ENCODE results near the gene PSKH1.
"Not testable (repeated sequence)": the region's sequence is repeated elsewhere in the genome, so short reads cannot be mapped to it uniquely, and the experiment has no call there.

PSKH1 gene

DNA sequence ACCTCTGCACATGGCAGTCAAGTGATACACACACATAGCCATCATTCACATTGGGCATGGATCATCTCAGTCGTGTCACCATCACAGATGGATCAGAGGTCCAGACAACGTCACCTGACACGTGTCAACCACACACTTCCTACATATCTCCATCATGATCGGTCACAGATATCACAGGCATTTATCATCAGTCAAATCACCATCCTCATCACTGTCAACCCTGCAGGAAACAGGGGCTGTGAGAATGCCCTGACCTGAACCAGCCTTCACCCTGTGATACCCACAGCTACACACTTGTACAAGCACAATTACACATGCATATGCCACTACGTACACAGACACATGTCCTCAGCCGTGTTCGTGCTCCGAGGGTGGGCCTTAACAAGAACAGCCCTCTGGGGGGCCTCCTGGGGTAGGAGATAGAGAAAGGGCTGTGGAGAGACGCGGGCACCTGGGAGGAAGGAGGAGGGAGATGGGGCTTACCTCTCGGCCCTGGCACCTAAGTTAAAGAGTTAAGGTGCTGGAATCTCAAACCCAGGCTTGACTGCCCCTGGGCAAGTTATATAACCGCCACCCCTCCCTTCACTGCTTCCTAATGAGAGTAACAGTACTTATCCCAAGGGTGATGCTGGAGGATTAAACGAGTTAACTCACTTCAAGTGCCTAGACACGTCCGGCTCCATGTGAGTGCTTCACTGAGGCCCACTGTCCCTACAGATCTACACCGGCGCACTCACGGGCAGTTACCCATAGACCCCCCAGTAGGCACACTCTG lies 74.3 kb downstream of the PSKH1 start:
- Histone ChIP-seq H3K4me1 (ENCODE audit: control insufficient read depth, insufficient read depth, low read length) (peaks cover 23% of the 10 kb centered on the region), H3K36me3 (ENCODE audit: control insufficient read depth, insufficient read depth, low read length) (peaks cover 8% of the 10 kb centered on the region), H3K27me3 (ENCODE audit: control insufficient read depth, insufficient read depth, low read length) (peaks cover 3% of the 10 kb centered on the region), H3K27ac (ENCODE audit: low read depth, low read length) (peak overlapping the region; percentile 98), H3K9ac (ENCODE audit: low read length) (peak overlapping the region; percentile 88), H3K4me3 (ENCODE audit: low read length) (peak overlapping the region; percentile 86)

DNA sequence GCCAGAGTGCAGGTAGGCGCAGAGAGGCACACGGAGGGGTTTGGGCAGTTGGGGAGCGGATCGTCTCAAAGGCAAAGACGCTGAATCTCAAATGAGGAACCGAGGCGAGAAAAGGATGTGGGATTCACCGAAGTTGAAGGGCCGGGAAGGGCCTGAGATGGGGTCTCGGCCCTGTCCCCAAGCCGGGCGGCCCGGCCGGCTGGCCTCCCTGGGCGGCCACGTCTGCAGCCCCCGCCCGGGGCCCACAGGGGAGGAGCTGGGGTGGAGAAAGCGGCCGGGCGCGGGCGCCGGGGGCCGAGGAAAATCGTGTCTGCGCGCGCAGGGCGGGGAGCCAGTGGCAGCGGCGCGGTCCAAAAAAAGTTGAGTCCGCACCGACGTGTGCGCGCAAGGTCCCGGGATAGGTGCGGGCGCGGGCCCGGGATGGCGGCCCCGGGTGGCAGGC lies 74.9 kb downstream of the PSKH1 start:
- H3K4me1 ChIP-seq (ENCODE audit: control insufficient read depth, insufficient read depth, low read length): peaks cover 23% of the 10 kb centered on the region
- peaks cover 3% of the 10 kb centered on the region for H3K27me3 ChIP-seq (ENCODE audit: control insufficient read depth, insufficient read depth, low read length)

DNA sequence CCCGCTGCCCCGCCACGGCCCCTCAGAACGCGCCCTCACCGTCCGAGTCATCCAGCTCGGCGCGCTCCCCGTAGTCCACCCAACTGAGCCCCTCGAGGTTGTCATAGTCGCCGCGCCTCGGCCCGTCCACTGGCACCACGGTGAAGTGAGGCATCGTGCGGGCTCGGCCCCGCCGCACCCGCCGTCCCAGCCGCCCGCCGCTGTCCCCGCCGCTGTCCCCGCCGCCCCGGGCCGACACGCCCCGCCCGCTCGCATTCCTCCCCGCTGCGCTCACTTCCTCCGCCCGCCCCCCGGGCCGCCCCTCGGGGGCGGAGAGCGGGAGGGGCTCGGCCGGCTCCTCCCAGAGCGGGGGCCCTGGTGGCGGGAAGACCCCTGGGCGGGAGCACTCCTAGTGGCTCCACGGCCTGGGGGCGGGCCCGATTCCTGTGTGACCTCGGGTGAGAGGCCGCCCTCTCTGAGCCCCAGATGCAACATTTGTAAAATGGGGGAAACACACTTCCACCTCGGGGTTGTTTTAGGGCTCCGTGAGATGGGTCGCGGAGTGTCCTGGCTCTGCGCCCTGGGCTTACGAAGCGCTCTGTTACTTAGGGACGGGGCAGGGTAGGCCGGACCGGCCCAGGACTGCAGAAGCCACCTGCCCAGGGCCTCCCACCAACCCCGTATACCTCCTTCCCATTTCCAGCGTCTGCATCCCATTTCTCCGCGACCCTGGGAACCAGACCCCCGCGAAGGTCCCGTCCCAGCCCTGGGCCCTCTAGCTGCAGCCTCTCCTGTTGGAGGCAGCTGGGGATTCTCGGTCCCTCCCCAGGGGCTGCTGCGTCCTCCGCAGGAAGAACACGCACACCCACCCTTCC lies 75.6 kb downstream of the PSKH1 start, which contains the start of gene SLC12A4:
TSS of gene SLC12A4 (minus strand) at position 238 of the 854 bp plus-strand sequence. CDS start at position 154, 84 bp downstream.
- H3K27ac ChIP-seq (ENCODE audit: low read depth, low read length): peak within 1 kb of the TSS; percentile 98
- peaks cover 3% of the 10 kb centered on the region for H3K27me3 ChIP-seq (ENCODE audit: control insufficient read depth, insufficient read depth, low read length)
- peak within 1 kb of the TSS; percentile 88 for H3K9ac ChIP-seq (ENCODE audit: low read length)
- H3K4me1 ChIP-seq (ENCODE audit: control insufficient read depth, insufficient read depth, low read length): peaks cover 21% of the 10 kb centered on the region
- H3K4me3 ChIP-seq (ENCODE audit: low read length): peak within 1 kb of the TSS; percentile 86
- H3K36me3 ChIP-seq (ENCODE audit: control insufficient read depth, insufficient read depth, low read length): no peaks in the 10 kb centered on the region

More for the DNA sequence above, 74.9 kb downstream of the PSKH1 start:
- peaks cover 3% of the 10 kb centered on the region for H3K36me3 ChIP-seq (ENCODE audit: control insufficient read depth, insufficient read depth, low read length)
- peak overlapping the region; percentile 98 for H3K27ac ChIP-seq (ENCODE audit: low read depth, low read length)
- H3K4me3 ChIP-seq (ENCODE audit: low read length): peak overlapping the region; percentile 86
- peak overlapping the region; percentile 88 for H3K9ac ChIP-seq (ENCODE audit: low read length)

- peak overlapping the region; percentile 98 for H3K27ac ChIP-seq (ENCODE audit: low read depth, low read length)
- peak overlapping the region; percentile 86 for H3K4me3 ChIP-seq (ENCODE audit: low read length)
- H3K27me3 ChIP-seq (ENCODE audit: control insufficient read depth, insufficient read depth, low read length): peaks cover 3% of the 10 kb centered on the region
- peak overlapping the region; percentile 57 for H3K9ac ChIP-seq (ENCODE audit: low read length)
- peaks cover 18% of the 10 kb centered on the region for H3K4me1 ChIP-seq (ENCODE audit: control insufficient read depth, insufficient read depth, low read length)
- no peaks in the 10 kb centered on the region for H3K36me3 ChIP-seq (ENCODE audit: control insufficient read depth, insufficient read depth, low read length)
These were observed 76.4 kb downstream of the PSKH1 start for GRCh38 chr16:67969254-67970039.

GRCh38 chr16:67971111-67971510 lies 78.1 kb downstream of the PSKH1 start:
- Histone ChIP-seq H3K9ac (ENCODE audit: low read length) (no peak overlapping the region), H3K36me3 (ENCODE audit: control insufficient read depth, insufficient read depth, low read length) (no peaks in the 10 kb centered on the region), H3K27me3 (ENCODE audit: control insufficient read depth, insufficient read depth, low read length) (peaks cover 3% of the 10 kb centered on the region), H3K27ac (ENCODE audit: low read depth, low read length) (no peak overlapping the region), H3K4me1 (ENCODE audit: control insufficient read depth, insufficient read depth, low read length) (peaks cover 12% of the 10 kb centered on the region), H3K4me3 (ENCODE audit: low read length) (no peak overlapping the region)

- H3K36me3 ChIP-seq (ENCODE audit: control insufficient read depth, insufficient read depth, low read length); H3K27me3 ChIP-seq (ENCODE audit: control insufficient read depth, insufficient read depth, low read length); H3K4me3 ChIP-seq (ENCODE audit: low read length); H3K27ac ChIP-seq (ENCODE audit: low read depth, low read length); H3K9ac ChIP-seq (ENCODE audit: low read length); H3K4me1 ChIP-seq (ENCODE audit: control insufficient read depth, insufficient read depth, low read length): not testable (repeated sequence)
These were observed 79.2 kb downstream of the PSKH1 start for GRCh38 chr16:67972285-67972684.

- H3K4me3 ChIP-seq (ENCODE audit: low read length): no peak overlapping the region
- no peaks in the 10 kb centered on the region for H3K36me3 ChIP-seq (ENCODE audit: control insufficient read depth, insufficient read depth, low read length)
- no peak overlapping the region for H3K27ac ChIP-seq (ENCODE audit: low read depth, low read length)
- H3K27me3 ChIP-seq (ENCODE audit: control insufficient read depth, insufficient read depth, low read length): no peaks in the 10 kb centered on the region
- no peaks in the 10 kb centered on the region for H3K4me1 ChIP-seq (ENCODE audit: control insufficient read depth, insufficient read depth, low read length)
- no peak overlapping the region for H3K9ac ChIP-seq (ENCODE audit: low read length)
These were observed 82.5 kb downstream of the PSKH1 start for GRCh38 chr16:67975321-67976105.

DNA sequence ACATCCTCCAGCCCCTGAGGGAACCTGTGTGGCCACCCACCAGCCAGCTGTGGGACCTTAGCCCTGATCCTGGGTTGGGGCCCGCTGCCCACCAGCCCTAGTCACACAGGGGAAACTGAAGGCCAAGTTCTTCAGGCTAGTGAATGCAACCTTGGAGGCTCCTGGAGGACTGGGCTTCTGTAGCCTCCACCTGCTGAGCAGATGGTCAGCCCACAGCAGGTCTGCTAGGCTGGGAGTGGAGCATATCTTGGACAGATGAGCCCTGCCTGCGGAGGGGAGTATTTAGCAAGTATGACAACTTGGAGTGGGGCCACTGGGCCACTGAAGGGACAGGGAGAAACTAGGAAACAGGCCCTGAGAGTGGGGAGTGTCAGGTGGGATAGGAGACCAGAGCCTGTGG lies 83.2 kb downstream of the PSKH1 start:
- Histone ChIP-seq H3K27me3 (ENCODE audit: control insufficient read depth, insufficient read depth, low read length) (no peaks in the 10 kb centered on the region), H3K4me1 (ENCODE audit: control insufficient read depth, insufficient read depth, low read length) (no peaks in the 10 kb centered on the region), H3K36me3 (ENCODE audit: control insufficient read depth, insufficient read depth, low read length) (no peaks in the 10 kb centered on the region), H3K4me3 (ENCODE audit: low read length) (no peak overlapping the region), H3K9ac (ENCODE audit: low read length) (no peak overlapping the region), H3K27ac (ENCODE audit: low read depth, low read length) (no peak overlapping the region)

GRCh38 chr16:67977005-67977404 lies 84.0 kb downstream of the PSKH1 start:
- Histone ChIP-seq H3K36me3 (ENCODE audit: control insufficient read depth, insufficient read depth, low read length) (no peaks in the 10 kb centered on the region), H3K4me3 (ENCODE audit: low read length) (no peak overlapping the region), H3K27ac (ENCODE audit: low read depth, low read length) (no peak overlapping the region), H3K4me1 (ENCODE audit: control insufficient read depth, insufficient read depth, low read length) (no peaks in the 10 kb centered on the region), H3K9ac (ENCODE audit: low read length) (no peak overlapping the region), H3K27me3 (ENCODE audit: control insufficient read depth, insufficient read depth, low read length) (no peaks in the 10 kb centered on the region)

DNA sequence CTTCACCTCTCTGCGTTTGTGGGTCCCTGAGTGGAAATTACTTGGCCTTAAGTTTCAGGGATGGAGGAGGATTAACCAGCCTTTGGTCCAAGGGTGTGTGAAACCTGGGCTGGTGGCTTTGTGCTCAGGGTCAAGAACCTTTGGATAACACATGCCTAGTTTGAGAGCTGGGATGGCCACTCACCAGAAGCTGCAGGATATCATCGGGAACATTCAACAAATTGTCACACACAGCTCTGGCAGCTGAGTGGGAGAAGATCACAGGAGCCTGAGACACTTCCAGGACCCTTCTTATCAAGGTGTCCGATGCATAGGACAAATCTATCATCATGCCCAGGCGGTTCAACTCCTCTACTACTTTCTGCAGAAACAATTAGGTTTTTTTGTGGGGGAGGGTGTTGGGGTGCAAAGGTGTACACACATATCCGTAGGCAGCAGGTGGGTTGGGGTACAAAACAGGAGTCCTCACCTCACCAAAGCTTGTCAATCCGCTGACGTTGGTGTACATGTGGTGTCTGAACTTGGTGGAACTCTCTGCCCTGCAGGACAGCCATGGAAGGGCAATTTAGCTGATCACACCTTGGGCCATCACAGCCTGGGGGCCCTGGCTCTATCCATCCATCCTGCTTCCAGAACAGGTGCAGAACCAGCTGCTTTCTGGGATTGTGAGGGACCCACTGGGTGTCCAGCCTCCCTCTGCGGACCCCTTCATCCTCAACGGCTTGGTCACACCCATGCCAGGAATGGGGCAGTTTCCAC lies 84.6 kb downstream of the PSKH1 start:
- no peaks in the 10 kb centered on the region for H3K27me3 ChIP-seq (ENCODE audit: control insufficient read depth, insufficient read depth, low read length)
- H3K27ac ChIP-seq (ENCODE audit: low read depth, low read length): no peak overlapping the region
- no peaks in the 10 kb centered on the region for H3K4me1 ChIP-seq (ENCODE audit: control insufficient read depth, insufficient read depth, low read length)
- no peak overlapping the region for H3K4me3 ChIP-seq (ENCODE audit: low read length)
- H3K9ac ChIP-seq (ENCODE audit: low read length): no peak overlapping the region
- H3K36me3 ChIP-seq (ENCODE audit: control insufficient read depth, insufficient read depth, low read length): no peaks in the 10 kb centered on the region
